B cell (primary cell): ENCODE data around the gene RASA3.

Experiments used
- CTCF ChIP-seq: fragments of 200-600 bp; IDR thresholded peaks from one replicate; pipeline ENCODE4 v1.8.0; 2022; ENCODE audit warnings: antibody characterized with exemption, mild to moderate bottlenecking
- EZH2 ChIP-seq: IDR thresholded peaks from 2 replicates; pipeline ENCODE4 v1.6.1; 2012; ENCODE audit warnings: borderline replicate concordance, low read depth, mild to moderate bottlenecking, moderate library complexity, low read length; ENCODE audit not compliant: insufficient read depth, poor library complexity, severe bottlenecking

GRCh38 chr13:114030666-114031610, 101.5 kb downstream of the RASA3 start:
- no peak for TF ChIP-seq CTCF
- no peak for TF ChIP-seq EZH2
